Cerebellar cortex (tissue), 1 donor: ENCODE measurements around the gene ASAP2.
A peak's percentile ranks its signal among the peaks of the same experiment; 100 is the strongest.
"Not testable (repeated sequence)": the region's sequence is repeated elsewhere in the genome, so short reads cannot be mapped to it uniquely, and the experiment has no call there.

Experiments
- DNase-seq: peaks from one replicate; pipeline ENCODE4 v3.0.0-alpha.2; 2015; ENCODE audit warnings: low spot score

ASAP2 gene

DNA sequence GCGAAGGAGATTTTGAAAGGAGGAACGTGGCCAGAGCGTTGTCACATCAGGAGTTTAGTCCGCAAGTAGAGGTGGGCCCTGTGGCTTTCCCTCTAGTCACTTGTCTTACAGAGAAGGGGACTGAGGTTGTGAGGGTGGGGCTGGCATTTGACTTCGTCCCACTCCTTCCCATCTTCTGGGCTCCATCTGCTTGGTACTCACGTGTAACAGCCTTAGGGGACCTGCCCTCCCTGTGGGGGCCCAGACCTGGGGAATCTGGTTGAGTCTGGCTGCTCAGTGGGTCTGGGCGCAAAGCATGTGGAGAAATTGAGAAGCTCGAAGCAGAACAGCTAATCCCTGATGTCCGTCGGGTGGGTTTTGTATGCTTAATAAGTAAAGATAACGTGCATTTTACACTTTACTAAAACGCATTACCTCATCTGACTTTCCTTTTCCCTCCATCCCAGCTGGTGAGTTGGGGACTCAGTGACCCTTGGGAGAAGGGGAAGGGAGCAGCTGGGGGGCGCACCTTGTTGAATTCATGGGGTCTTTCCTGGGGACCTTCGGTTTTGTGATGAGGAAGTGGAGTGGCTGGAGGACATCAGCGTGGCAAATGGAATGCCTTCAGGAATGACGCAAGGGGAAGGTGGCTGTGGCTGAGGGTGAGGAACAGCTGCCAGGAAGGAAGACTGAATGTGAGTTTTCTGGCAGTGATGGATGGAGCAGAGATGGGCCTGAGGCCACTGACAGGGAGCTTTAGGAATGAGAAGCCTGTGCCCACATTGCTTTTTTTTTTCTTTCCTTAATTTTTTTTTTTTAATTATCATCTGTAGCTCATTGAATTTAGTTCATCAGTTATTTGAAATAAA lies 44.8 kb downstream of the ASAP2 start:
- peak; percentile 57 for DNase-seq

DNA sequence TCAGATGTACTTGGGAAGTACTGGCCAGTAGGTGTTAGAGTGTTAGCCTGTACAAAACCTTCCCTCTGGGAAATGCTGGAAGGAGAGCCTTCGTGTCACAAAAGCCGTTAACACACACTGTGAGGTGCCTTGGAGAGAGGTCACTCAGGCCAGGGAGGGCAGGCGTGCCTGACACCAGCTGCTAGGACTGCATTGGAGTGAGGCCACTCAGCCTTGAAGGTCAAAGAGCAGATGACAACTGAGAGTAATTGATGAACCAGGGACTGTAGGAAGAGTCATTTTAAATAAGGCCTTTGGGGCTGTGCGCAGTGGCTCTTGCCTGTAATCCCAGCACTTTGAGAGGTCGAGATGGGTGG lies 45.4 kb downstream of the ASAP2 start:
- no peak for DNase-seq

DNA sequence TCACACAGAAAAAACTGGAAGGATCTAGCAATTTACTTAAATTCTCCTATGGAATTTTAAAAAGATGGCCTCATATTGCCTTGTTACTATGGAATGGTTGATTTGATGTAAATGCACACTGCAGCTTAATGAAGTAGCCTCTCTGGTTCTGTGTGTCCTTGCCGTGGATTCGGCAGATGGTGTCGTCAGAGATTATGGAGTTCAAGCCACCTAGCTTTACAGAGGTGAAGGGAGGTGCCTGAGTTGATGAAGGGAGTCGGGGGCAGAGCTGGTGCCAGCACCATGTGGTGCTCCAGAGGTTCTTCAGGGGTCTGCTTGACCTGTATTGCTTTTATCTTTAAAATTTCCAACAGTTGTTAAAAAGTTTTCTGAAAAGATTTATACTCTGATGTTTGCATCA lies 48.8 kb downstream of the ASAP2 start:
- DNase-seq, result no peak

DNA sequence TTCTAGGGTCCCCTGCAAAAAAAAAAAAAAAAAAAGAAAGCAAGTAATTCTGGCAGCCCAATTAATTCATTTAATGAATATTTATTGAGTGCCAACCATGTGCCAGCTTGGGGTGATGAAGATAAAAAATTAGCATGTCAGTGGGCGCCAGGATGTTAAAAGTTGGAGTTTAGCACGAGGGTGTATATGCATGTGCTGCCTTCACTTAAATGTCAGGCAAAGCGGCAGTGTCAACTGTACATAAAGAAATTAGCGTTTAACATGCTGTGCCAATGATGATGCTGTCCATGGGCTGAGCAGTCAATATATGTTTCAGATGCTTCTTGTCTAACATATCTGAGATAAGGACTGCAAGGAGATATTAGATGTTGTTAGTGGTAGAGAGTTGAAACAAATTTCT lies 49.5 kb downstream of the ASAP2 start:
- no peak for DNase-seq

DNA sequence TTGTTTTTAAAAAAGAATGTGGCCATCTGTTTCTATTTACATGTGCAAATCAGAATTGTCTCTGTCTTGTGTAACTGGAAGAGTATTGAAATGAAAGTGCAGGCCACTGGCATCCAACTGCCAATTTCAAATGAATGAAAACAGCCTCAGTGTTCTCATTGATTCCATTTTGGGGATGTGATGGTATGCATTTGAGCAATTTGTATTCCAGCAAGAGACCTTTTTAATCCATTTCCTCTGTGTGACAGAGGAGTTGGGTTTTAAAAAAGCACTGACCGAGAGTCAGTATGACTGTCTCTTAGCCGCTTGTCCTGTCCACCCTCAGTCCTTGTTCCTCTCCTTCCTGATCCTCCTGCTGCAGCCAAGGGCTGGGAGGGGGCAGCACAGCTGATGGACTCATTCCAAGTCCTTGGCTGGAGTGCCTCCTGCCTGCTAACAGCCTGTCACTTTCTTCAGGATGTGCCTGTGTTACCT lies 50.0 kb downstream of the ASAP2 start:
- DNase-seq, result peak; percentile 81

DNA sequence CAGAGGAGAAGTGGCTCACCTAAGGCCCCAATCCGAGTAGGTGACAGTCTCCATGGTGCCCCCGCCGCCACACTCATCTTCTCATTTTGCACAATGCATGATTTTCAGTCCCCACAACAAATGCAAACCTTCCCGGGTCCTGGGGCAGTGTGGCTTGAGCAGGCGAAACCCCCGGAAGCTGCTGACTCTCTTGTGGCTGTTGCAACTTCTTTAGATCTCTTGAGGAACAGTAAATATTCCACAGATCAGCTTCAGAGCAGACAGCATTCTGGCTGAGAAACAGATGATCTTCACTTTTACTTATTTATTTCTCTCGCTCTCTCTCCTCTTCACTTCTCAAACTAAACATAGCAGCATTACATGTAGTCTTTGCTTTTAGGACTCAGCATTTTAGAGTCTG lies 51.9 kb downstream of the ASAP2 start:
- DNase-seq, result no peak

DNA sequence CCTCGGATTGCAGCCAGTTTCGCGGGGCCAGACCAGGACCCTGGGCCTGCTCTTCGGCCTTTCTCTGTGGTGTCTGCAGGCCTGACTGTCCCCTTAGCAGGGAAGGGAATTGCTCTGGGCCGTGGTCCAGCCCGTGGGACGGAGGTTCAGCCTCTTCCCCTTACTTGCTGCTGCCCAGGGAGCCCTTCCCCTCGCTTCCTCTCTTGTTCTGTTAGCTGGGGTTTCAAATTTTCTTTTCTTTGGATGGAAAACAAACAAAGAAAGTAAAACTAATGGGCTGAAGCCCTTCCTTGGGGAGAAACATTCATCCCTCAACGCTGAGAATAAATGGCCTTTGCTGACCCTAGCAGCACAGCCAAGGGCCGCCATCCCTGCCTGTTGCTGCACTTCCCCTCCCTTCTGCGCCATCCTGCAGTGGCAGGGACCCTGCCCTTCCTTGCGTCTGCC lies 52.4 kb downstream of the ASAP2 start:
- DNase-seq, result peak; percentile 50

DNA sequence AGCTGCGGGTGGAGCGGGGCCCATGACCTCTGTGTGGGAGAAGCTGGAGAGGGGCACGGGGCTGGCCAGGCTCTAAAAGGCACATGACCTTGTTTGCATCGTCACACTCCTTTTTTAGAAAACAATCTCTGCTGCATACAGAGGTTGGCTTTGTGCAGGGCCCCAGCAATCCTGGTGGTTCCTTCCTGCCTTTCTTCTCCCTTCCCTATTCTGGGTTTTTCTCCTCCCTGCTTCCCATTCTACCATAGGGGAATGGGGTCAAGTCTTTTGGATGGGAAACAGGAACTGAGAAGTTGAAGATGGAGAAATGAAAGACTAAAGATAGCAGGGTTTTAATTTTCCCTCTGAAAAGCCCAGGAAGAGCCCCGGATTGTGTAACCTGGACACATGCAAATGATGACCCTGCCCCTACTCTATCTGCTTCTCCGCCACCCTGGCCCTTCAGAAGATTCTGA lies 53.9 kb downstream of the ASAP2 start:
- no peak for DNase-seq

DNA sequence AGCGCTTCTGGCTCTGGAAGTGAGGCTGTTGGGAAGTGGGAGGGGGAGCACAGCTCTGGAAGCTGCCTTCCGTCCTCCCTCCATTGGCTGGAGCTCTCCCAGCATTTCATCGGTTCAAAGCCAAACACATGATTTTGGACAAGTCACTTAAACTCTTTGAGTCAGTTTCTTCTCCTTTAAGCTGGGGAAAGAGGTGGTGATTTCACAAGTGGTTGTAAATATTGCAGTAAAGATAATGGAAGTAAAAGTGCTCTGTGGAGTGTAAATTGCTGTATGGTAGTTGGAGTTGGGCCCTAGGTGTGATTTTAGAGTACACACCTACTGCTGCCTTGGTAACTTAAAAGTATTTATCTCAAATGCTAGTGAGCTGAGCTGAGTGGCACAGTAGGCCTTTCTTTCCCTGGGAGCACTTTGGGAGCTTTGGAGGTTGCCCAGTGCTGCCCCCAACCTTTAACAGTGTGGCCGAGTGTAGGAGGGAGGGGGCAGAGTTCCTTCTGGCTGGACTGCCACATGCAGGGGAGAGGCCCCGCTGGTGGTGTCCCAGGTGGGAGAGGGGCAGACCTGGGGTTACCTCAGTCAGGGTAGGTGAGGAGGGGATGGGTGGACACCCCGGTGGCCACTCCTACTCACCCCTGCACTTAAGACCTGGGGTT lies 54.7 kb downstream of the ASAP2 start:
- DNase-seq, result no peak

DNA sequence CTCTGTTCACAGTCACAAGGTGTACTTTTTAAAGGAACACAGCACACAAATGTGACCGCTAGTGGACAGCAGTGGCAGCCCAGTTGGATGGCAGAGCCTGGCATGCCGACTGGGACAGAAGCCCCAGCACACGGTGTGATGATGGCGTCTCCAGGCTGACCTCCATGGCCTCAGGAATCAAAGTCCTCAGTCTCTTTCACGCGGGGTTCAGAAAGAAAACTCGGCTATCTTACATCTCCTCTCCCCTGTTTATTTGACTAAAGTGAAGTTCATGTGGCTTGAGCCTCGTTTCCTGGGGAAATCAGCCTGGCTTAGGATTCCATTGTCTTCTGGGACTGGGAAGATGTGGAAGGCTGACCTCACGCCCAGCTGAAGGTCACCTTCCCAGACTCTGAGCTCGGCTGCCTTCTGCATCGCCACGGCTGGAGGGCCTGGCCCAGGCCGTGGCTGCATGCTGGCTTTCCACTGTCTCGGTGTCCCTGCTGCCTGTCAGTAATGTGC lies 56.1 kb downstream of the ASAP2 start:
- DNase-seq, result peak; percentile 82

DNA sequence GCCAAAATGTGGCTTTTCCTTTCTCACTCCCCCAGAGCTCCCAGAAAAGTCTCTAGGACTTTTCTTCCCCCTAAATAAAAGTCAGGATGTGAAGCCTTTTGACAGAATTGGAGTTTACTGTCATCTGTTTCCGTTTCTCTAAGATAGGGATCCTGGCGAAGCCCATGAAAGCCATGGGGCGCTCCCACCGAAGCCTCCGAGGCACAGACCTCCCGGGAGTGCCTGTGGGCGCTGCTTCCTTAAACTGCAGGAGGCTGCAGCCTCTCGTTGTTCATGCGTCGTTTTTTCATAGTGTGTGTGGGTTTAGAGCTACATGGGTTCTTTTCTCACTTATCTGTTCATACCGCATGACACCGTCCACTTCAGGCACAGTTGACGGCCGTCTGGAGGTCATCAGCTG lies 56.8 kb downstream of the ASAP2 start:
- DNase-seq, result no peak

DNA sequence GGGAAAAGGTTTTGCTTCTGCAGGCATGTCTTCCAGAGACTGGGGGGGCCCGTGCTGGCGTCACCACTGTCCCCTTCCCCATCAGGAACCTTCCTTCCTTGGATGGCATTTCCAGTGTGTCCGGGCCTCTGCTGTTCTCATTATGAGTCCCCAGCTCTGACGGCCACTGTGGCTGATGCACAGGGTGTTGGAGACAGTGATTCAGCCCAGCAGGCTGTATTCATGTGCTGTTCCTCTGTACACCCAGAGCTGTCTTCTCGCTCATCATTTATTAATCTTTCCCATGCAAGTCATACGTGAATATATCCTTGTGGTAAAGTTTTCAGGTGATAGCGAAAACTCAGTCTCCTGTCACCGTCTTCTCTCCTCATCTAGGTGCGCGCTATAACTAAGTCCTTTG lies 57.7 kb downstream of the ASAP2 start:
- DNase-seq, result no peak

DNA sequence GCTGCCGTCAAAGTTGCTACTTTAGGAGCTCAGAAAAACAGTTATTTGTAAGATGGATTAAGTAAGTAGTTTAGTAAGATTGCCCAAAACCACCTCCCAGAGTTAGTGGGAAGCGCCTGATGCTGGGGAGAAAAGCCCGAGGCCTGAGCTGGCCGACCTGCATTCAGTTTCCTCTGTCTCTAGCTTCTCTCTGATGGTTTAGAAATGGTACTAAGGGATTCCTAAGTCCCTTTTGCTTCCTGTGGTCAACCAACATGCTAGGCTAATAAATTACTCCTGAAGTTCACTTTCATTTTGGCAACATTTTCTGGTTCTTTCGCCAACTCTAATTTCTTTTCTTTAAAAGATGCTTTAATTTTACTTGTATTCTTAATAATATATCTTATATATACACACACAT lies 60.1 kb downstream of the ASAP2 start:
- no peak for DNase-seq

DNA sequence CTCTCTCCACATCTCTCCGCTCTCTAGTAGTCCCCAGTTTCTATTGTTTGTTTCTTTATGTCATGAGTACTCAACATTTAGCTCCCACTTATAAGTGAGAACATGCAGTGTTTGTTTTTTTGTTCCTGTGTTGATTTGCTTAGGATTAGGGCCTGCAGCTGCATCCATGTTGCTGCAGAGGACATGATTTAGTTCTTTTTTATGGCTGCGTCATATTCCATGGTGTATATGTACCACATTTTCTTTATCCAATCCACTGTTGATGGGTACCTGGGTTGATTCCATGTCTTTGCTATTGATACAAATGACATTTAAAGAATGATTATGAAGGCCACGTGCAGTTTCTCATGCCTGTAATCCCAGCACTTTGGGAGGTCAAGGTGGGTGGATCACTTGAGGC lies 60.7 kb downstream of the ASAP2 start:
- DNase-seq, result not testable (repeated sequence)

DNA sequence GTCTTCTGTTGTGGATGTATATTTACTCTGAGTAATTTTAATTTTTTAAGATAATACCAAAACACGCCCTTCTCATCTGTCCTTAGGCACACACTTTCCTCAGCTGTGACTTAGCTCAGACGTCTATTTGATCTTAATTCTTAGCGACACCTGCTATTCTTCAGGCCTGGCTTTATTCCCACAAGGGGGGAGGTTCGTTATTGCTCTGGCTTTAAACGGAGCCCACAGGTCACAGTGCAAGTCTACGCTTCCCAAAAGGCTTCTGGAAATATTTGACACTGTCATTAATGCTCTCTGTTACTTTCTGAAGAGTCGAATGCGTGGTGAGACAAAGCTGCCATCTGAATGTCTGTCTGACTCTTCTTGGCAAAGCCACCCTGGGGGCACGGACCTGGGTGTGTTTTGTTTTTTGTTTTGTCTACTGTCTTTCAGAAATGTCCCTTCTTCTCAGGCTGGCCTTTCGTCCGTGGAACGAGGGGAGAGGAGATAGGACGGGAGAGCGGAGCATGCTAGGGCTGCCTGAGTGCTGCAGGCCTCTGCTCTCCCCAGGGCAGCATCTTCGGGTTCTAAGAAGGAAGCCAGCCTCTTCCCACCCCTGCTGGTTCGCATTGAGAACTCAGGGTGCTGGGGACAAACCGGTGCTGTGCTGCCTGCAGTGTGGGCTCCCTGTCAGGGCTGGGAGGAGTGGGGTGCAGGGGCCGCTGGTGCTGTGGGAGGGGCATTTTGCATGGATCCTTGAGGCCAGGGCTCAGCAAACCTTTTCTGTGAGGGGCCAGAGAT lies 61.9 kb downstream of the ASAP2 start:
- DNase-seq, result no peak

DNA sequence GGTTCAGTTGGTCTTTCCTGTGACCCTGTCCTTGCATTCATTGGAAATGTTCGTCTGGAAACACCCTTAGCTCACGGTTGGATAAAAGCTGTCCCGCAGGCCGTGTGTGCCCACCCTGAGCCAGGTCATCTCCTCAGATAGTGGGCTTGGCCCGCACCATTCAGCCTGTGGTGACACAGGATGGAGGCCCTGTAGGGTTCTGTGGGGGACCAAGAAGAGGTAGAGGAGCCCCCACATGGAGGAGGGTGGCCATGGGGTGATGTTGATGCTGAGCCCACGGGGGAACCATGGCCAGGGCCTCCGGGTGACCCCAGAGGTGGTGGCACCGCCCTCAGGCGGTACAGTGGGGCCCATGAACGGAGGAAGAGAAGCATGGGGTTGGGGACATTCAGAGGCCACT lies 62.7 kb downstream of the ASAP2 start:
- DNase-seq, result no peak

DNA sequence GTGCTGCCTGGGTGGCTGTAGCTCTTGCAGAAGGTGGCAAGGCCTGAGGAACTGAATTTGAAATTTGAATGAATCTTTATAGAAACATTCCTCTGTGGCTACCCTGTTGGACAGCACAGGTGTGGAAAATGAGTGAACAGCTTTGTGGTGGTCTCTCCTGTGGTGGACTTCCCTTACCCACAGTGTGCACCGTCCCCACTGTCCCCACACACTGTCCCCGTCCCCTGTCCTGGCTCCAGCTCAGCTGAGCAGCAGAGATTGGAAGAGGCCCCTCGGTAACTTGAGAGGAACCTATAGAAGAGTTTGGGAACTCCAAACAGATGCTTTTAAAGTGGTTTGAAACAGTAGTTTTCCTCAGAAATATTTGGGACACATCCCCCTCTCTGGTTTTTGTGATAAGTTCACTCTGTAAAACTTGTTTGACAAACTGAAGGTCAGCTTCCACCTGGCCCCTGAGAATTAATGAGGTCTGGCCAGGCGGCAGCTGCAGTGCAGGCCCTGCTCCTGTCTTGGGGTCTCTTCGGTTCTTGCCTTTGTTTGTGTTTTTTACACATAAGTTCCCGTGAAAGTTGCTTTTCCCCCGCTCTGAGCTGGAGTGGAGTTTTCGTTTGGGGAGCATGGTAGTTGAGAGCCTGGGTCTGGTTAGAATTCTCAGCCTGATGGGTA lies 63.2 kb downstream of the ASAP2 start:
- no peak for DNase-seq

DNA sequence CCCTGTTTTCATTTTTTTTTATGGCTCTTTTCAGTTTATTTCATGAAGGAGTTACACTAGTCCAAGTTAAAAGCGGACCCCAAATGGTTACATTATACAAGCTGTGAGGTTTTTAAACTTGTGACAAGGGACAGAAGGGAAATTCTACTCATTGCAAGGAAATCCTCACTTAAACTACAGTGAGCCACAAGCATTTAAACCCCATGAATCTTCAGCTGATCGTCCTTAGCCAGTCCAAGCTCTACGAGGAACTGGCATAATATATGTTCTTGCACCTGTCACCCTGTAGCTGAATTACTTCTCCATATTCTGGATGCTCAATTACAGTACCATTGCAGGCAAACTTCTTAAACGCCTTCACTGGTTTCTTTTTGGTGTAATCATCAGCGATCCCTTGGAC lies 64.5 kb downstream of the ASAP2 start:
- DNase-seq, result no peak

DNA sequence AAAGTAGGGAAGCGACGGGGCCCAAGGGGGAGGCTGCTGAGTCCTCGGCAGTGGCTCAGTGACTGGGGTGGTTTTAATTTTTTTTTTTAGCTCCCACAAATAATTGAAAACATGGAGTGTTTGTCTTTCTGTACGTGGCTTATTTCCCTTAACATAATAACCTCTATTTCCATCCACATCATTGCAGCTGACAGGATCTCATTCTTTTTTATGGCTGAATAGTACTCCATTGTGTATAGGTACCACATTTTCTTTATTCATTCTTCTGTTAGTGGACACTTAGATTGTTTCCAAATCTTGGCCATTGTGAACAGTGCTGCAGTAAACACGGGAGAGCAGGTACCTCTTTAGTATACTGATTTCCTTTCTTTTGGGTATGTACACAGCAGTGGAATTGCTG lies 65.1 kb downstream of the ASAP2 start:
- DNase-seq, result no peak

DNA sequence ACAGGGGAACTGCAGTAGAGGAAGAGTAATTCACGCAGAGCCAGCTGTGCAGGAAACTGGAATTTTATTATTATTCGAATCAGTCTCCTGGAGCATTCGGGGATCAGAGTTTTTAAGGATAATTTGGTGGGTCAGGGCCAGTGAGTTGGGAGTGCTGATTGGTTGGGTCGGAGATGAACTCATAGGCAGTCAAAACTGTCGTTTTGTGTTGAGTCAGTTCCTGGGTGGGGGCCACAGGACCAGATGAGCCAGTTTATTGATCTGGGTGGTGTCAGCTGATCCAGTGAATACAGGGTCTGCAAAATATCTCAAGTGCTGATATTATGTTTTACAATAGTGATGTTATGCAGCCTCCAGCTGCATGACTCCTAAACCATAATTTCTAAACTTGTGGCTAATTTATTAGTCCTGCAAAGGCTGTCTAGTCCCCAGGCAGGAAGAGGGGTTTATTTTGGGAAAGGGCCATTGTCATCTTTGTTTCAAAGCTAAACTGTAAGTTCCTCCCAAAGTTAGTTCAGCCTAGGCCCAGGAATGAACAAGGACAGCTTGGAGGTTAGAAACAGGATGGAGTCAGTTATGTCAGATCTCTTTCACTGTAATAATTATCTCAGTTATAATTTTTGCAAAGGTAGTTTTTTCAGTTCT lies 67.0 kb downstream of the ASAP2 start:
- no peak for DNase-seq

DNA sequence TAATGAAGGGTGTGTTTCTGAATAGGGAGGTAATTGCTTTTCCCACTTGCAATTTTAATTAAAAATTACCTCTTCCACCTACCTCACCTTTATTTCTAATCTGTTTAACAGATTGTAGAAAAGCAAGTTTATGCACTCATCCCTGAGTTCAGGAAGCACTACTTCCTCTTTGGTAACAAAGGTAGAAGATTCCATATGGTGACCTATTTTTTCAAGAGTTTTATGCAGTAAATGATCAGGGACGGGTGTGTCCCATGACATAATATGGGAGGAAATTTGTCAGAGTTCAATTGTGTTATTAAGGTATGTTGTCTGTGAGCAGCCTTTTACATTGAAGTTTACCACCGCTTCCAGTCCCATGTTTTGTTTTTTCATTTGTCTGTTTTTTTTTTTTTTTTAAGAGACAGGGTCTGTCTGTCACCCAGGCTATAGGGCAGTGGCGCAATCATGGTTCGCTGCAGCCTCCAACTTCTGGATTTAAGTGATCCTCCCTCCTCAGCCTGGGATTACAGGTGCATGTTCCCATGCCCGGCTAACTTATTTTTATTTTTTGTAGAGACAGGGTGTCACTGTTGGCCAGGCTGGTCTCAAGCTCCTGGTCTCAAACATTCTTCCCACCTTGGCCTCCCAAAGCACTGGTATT lies 68.2 kb downstream of the ASAP2 start:
- DNase-seq, result no peak
